Kidney (tissue), 22 donors: ENCODE measurements around the gene HDLBP. TPM values are rescaled to one million over a fixed set of nuclear protein-coding genes. Genes with fewer than 3 reads are reported as not detected.
A peak's percentile ranks its signal among the peaks of the same experiment; 100 is the strongest.

ENCODE experiments used
- DNase-seq, 5 donors: peaks; one replicate each; pipeline ENCODE4 v3.0.0-alpha.2; 2013 to 2020
- FAIRE-seq: peaks from 2 replicates; lab custom pipeline; 2012; peaks lifted over from hg19 to GRCh38; lab: Jason Lieb, UNC
- H3K27ac ChIP-seq, 2 donors: one replicate each; pipeline ENCODE4 v1.7.0; 2013; ENCODE audit warnings: low read depth in 2 of 2, low read length in 2 of 2, inconsistent platforms in 1 of 2
- H3K27me3 ChIP-seq: one replicate; pipeline ENCODE4 v1.7.1; 2013; ENCODE audit warnings: low read length, inconsistent platforms; ENCODE audit not compliant: control insufficient read depth, insufficient read depth
- H3K36me3 ChIP-seq, 3 donors: one replicate each; pipeline versions ENCODE4 v1.7.0 to v1.7.1; 2013; ENCODE audit warnings: low read length in 3 of 3, control low read depth in 1 of 3, inconsistent platforms in 1 of 3; ENCODE audit not compliant: insufficient read depth in 3 of 3, control insufficient read depth in 2 of 3
- H3K4me1 ChIP-seq, 3 donors: one replicate each; pipeline versions ENCODE4 v1.7.0 to v1.7.1; 2013; ENCODE audit warnings: low read length in 3 of 3, inconsistent platforms in 1 of 3, low read depth in 1 of 3; ENCODE audit not compliant: control insufficient read depth in 2 of 3, insufficient read depth in 2 of 3
- H3K4me3 ChIP-seq, 3 donors: one replicate each; pipeline versions ENCODE4 v1.7.0 to v1.8.1; 2013; ENCODE audit warnings: low read length in 3 of 3, control low read depth in 1 of 3, inconsistent platforms in 1 of 3
- H3K9ac ChIP-seq, 3 donors: one replicate each; pipeline versions ENCODE4 v1.7.0 to v1.7.1; 2013; ENCODE audit warnings: low read length in 3 of 3, control low read depth in 1 of 3, inconsistent platforms in 1 of 3
- H3K9me3 ChIP-seq, 3 donors: one replicate each; pipeline versions ENCODE4 v1.7.0 to v1.7.1; 2013; ENCODE audit warnings: low read length in 3 of 3, control low read depth in 1 of 3, inconsistent platforms in 1 of 3; ENCODE audit not compliant: control insufficient read depth in 2 of 3, insufficient read depth in 1 of 3
- CTCF ChIP-seq: IDR thresholded peaks from 3 replicates; pipeline ENCODE4 v1.5.1; 2012; ENCODE audit warnings: mild to moderate bottlenecking, moderate library complexity, borderline replicate concordance; ENCODE audit not compliant: insufficient read depth; ENCODE audit errors: extremely low read depth
- intact Hi-C: fragments of 100-400 bp; cut with DNase I; formaldehyde crosslinking; loops from one replicate; pipeline ENCODE4 v1.11.1; 2022
- long read RNA-seq, 10 donors: library from polyadenylated mRNA in 1 of 10; unstranded in 1 of 10; transcript quantifications; one replicate each; pipeline ENCODE4 v2.0.0 and lab custom pipeline, GENCODE V29; 2021 to 2026
- polyA plus RNA-seq: library from polyadenylated mRNA; stranded (reverse); fragments of 350-450 nt; fragmentation: Illumina TruSeq; extraction: RNeasy Lipid Tissue Mini Kit (QIAGEN cat#74804); gene quantifications from one replicate; pipeline ENCODE4 v1.2.3, GENCODE V29; 2014; ENCODE audit warnings: low read depth, low replicate concordance; ENCODE audit not compliant: insufficient read depth
- total RNA-seq: library from RNA; stranded (reverse); fragmentation: NEBNext Ultra II Directional; extraction: Animal tissue kit (Norgen Biotek cat#: 25700); gene quantifications from one replicate; pipeline ENCODE4 v1.2.1, GENCODE V29; 2021
- donor health status: control.
- donor health status: control.
- donor health status: control.
- donor health status: control.
- donor health status: control.
- donor health status: DM: yes; HTN: yes; CAD: no.
- donor health status: Normal renal cell carcinoma (clear cell type).

HDLBP gene
- 356 TPM for total RNA-seq
- 256 TPM for polyA plus RNA-seq
- long read RNA-seq, donor 1, full-length matches to known transcripts = 11 of 1,180 reads
- long read RNA-seq, donor 1, partial matches to known transcripts = 1,083 of 1,180 reads
- long read RNA-seq, donor 1, other reads (novel, unspliced or antisense) = 86 of 1,180 reads
- long read RNA-seq, donor 2, full-length matches to known transcripts = 14 of 269 reads
- long read RNA-seq, donor 2, partial matches to known transcripts = 193 of 269 reads
- long read RNA-seq, donor 2, other reads (novel, unspliced or antisense) = 62 of 269 reads
- long read RNA-seq, donor 3, full-length matches to known transcripts = 27 of 405 reads
- long read RNA-seq, donor 3, partial matches to known transcripts = 367 of 405 reads
- long read RNA-seq, donor 3, other reads (novel, unspliced or antisense) = 11 of 405 reads
- long read RNA-seq, donor 4, full-length matches to known transcripts = 24 of 411 reads
- long read RNA-seq, donor 4, partial matches to known transcripts = 324 of 411 reads
- long read RNA-seq, donor 4, other reads (novel, unspliced or antisense) = 63 of 411 reads
- long read RNA-seq, donor 5, partial matches to known transcripts = 5 of 5 reads
- long read RNA-seq, donor 5, other reads (novel, unspliced or antisense) = 0 of 5 reads
- long read RNA-seq, donor 6, transcript HDLBP-245 (2 exons, 356 nt) = major isoform, 5 of 1,113 reads
- long read RNA-seq, donor 6, partial matches to known transcripts = 1,101 of 1,113 reads
- long read RNA-seq, donor 6, other reads (novel, unspliced or antisense) = 6 of 1,113 reads
- long read RNA-seq, donor 7, full-length matches to known transcripts = 119 of 205 reads
- long read RNA-seq, donor 7, partial matches to known transcripts = 59 of 205 reads
- long read RNA-seq, donor 7, other reads (novel, unspliced or antisense) = 27 of 205 reads
- long read RNA-seq, donor 8, full-length matches to known transcripts = 17 of 84 reads
- long read RNA-seq, donor 8, partial matches to known transcripts = 67 of 84 reads
- long read RNA-seq, donor 8, other reads (novel, unspliced or antisense) = 0 of 84 reads
- long read RNA-seq, donor 9, full-length matches to known transcripts = 7 of 49 reads
- long read RNA-seq, donor 9, partial matches to known transcripts = 42 of 49 reads
- long read RNA-seq, donor 9, other reads (novel, unspliced or antisense) = 0 of 49 reads
- long read RNA-seq, donor 10, full-length matches to known transcripts = 24 of 132 reads
- long read RNA-seq, donor 10, partial matches to known transcripts = 108 of 132 reads
- long read RNA-seq, donor 10, other reads (novel, unspliced or antisense) = 0 of 132 reads

- Histone ChIP-seq H3K27ac (peak within 1 kb of the TSS; percentile 99 to 100), H3K36me3 (no peaks in the 10 kb centered on the region), H3K4me3 (peak within 1 kb of the TSS; percentile 82 to 96 (median 94)), H3K9me3 (no peaks in the 10 kb centered on the region), H3K27me3 (no peaks in the 10 kb centered on the region), H3K9ac (peak within 1 kb of the TSS; percentile 89 to 98 (median 93)), H3K4me1 (peaks cover 7 to 18% (median 16%) of the 10 kb centered on the region in 3 donors)
- DNase-seq (peak; percentile 100), FAIRE-seq (no peak)
- intact Hi-C loops = no loop called here
- peak; percentile 29 for TF ChIP-seq CTCF
These were observed at the start of gene HDLBP for GRCh38 chr2:241315093-241315878. Gene HDLBP (minus strand): TSS chr2:241315672. CDS start chr2:241266869, 48,803 bp downstream.

GRCh38 chr2:241364781-241365180 is 49.3 kb upstream of the HDLBP start:
- Histone ChIP-seq H3K27ac (no peak overlapping the region), H3K4me3 (no peak overlapping the region), H3K9me3 (no peaks in the 10 kb centered on the region), H3K27me3 (no peaks in the 10 kb centered on the region), H3K9ac (no peak overlapping the region), H3K36me3 (no peaks in the 10 kb centered on the region), H3K4me1 (peaks cover 0 to 28% (median 13%) of the 10 kb centered on the region in 3 donors)
- TF ChIP-seq CTCF = no peak
- DNase-seq (no peak), FAIRE-seq (no peak)
- intact Hi-C loops = no loop called here

- Histone ChIP-seq H3K27me3 (no peaks in the 10 kb centered on the region), H3K4me3 (peak overlapping the region in 1 of 3 donors; percentile 22), H3K27ac (peak overlapping the region; percentile 5 to 47), H3K9me3 (no peaks in the 10 kb centered on the region), H3K36me3 (no peaks in the 10 kb centered on the region), H3K9ac (peak overlapping the region in 1 of 3 donors; percentile 41), H3K4me1 (peaks cover 0 to 32% (median 23%) of the 10 kb centered on the region in 3 donors)
- no peak for TF ChIP-seq CTCF
- no peak for FAIRE-seq
- DNase-seq = no peak
- intact Hi-C loops = no loop called here
These were observed 48.0 kb upstream of the HDLBP start for GRCh38 chr2:241363426-241363825.
